WTC11 (cell line): Measurements from ENCODE around the gene XKR7. TPM values are rescaled to one million over a fixed set of nuclear protein-coding genes. Genes with fewer than 3 reads are reported as not detected.

Experiments used
- ATAC-seq: fragments of 200-7000 bp; cut with Tn5 transposase; 2 replicates; pipeline ENCODE4 v1.10.0; 2021; ENCODE audit warnings: mild to moderate bottlenecking, moderate library complexity
- CTCF ChIA-PET: fragments of 300-600 bp; sonication (Branson Sonifier 250); formaldehyde crosslinking; loops from one replicate; lab custom pipeline; 2021; ENCODE audit warnings: antibody characterized with exemption; lab: Charles Lee
- POLR2A ChIA-PET: fragments of 350-600 bp; sonication (Branson Sonifier 250); formaldehyde crosslinking; loops from one replicate; lab custom pipeline; 2021; ENCODE audit warnings: antibody characterized with exemption; lab: Charles Lee
- DNase-seq: peaks from one replicate; pipeline ENCODE4 v3.0.0; 2021; ENCODE audit warnings: low spot score
- H3K27ac Mint-ChIP-seq: 2 replicates; pipeline ENCODE4 v1.8.0; 2021; ENCODE audit warnings: mixed read lengths
- H3K27me3 Mint-ChIP-seq: 2 replicates; pipeline ENCODE4 v1.8.0; 2021; ENCODE audit warnings: low read depth, mild to moderate bottlenecking, moderate library complexity, mixed read lengths
- H3K36me3 Mint-ChIP-seq: 2 replicates; pipeline ENCODE4 v1.8.0; 2021; ENCODE audit warnings: mixed read lengths
- H3K4me1 Mint-ChIP-seq: 2 replicates; pipeline ENCODE4 v1.8.0; 2022; ENCODE audit warnings: mixed read lengths
- H3K4me3 Mint-ChIP-seq: 2 replicates; pipeline ENCODE4 v1.8.0; 2021; ENCODE audit warnings: mild to moderate bottlenecking, moderate library complexity, mixed read lengths
- H3K9me3 Mint-ChIP-seq: 2 replicates; pipeline ENCODE4 v1.8.0; 2021; ENCODE audit warnings: mixed read lengths
- CBFB ChIP-seq: sonication (generic); formaldehyde crosslinking; IDR thresholded peaks from 2 replicates; pipeline ENCODE4 v1.8.1; 2022; ENCODE audit warnings: mild to moderate bottlenecking, low read depth, missing genetic modification reagents
- CDX4 ChIP-seq: fragments of 250-450 bp; sonication (Bioruptor Pico); IDR thresholded peaks from 2 replicates; pipeline ENCODE4 v1.9.0; 2021; ENCODE audit warnings: moderate library complexity, mild to moderate bottlenecking, inconsistent platforms, borderline replicate concordance
- CREB1 ChIP-seq: sonication (generic); formaldehyde crosslinking; IDR thresholded peaks from 2 replicates; pipeline ENCODE4 v1.8.0; 2023; ENCODE audit warnings: mild to moderate bottlenecking, missing genetic modification reagents
- CTCF ChIP-seq: fragments of 200-600 bp; IDR thresholded peaks from 2 replicates; pipeline ENCODE4 v1.8.0; 2022; ENCODE audit warnings: antibody characterized with exemption
- FOXK1 ChIP-seq: sonication (generic); formaldehyde crosslinking; IDR thresholded peaks from 2 replicates; pipeline ENCODE4 v1.8.0; 2022; ENCODE audit warnings: mild to moderate bottlenecking, moderate library complexity, missing genetic modification reagents
- GABPB1 ChIP-seq: sonication (generic); formaldehyde crosslinking; IDR thresholded peaks from 2 replicates; pipeline ENCODE4 v1.8.1; 2023; ENCODE audit warnings: mild to moderate bottlenecking, missing genetic modification reagents
- IRF1 ChIP-seq: sonication (generic); formaldehyde crosslinking; IDR thresholded peaks from 2 replicates; pipeline ENCODE4 v1.8.0; 2023; ENCODE audit warnings: missing genetic modification reagents
- NFYB ChIP-seq: sonication (generic); formaldehyde crosslinking; conservative IDR thresholded peaks from 2 replicates; pipeline ENCODE4 v1.8.0; 2022; ENCODE audit warnings: low read depth, missing genetic modification reagents
- NR2C2 ChIP-seq: sonication (generic); formaldehyde crosslinking; IDR thresholded peaks from 2 replicates; pipeline ENCODE4 v1.8.0; 2022; ENCODE audit warnings: mild to moderate bottlenecking, missing genetic modification reagents
- OVOL2 ChIP-seq: fragments of 250-450 bp; sonication (Bioruptor Pico); IDR thresholded peaks from 2 replicates; pipeline ENCODE4 v1.9.0; 2021; ENCODE audit warnings: mild to moderate bottlenecking, borderline replicate concordance
- PREB ChIP-seq: sonication (generic); formaldehyde crosslinking; IDR thresholded peaks from 2 replicates; pipeline ENCODE4 v1.8.1; 2022; ENCODE audit warnings: mild to moderate bottlenecking, missing genetic modification reagents, moderate library complexity, borderline replicate concordance
- RORB ChIP-seq: fragments of 250-450 bp; sonication (Bioruptor Pico); IDR thresholded peaks from 2 replicates; pipeline ENCODE4 v1.9.0; 2021; ENCODE audit warnings: mild to moderate bottlenecking
- TEAD4 ChIP-seq: sonication (generic); formaldehyde crosslinking; IDR thresholded peaks from 2 replicates; pipeline ENCODE4 v1.8.0; 2022; ENCODE audit warnings: mild to moderate bottlenecking, missing genetic modification reagents
- TP53 ChIP-seq: sonication (generic); formaldehyde crosslinking; IDR thresholded peaks from 2 replicates; pipeline ENCODE4 v1.8.1; 2023; ENCODE audit warnings: mild to moderate bottlenecking, missing genetic modification reagents
- ZMAT4 ChIP-seq: fragments of 250-450 bp; sonication (Bioruptor Pico); IDR thresholded peaks from 2 replicates; pipeline ENCODE4 v1.9.0; 2021; ENCODE audit warnings: mild to moderate bottlenecking
- ZNF121 ChIP-seq: sonication (generic); formaldehyde crosslinking; IDR thresholded peaks from 2 replicates; pipeline ENCODE4 v1.8.0; 2023; ENCODE audit warnings: missing genetic modification reagents
- ZNF396 ChIP-seq: fragments of 250-450 bp; sonication (Bioruptor Pico); IDR thresholded peaks from 2 replicates; pipeline ENCODE4 v1.8.0; 2021; ENCODE audit warnings: mild to moderate bottlenecking, moderate library complexity, borderline replicate concordance
- ZNF425 ChIP-seq: fragments of 250-450 bp; sonication (Bioruptor Pico); conservative IDR thresholded peaks from 2 replicates; pipeline ENCODE4 v1.9.0; 2021; ENCODE audit warnings: mild to moderate bottlenecking
- ZNF512 ChIP-seq: sonication (generic); formaldehyde crosslinking; IDR thresholded peaks from 2 replicates; pipeline ENCODE4 v1.8.1; 2022; ENCODE audit warnings: missing genetic modification reagents, borderline replicate concordance
- total RNA-seq: library from RNA; stranded (reverse); gene quantifications from 3 replicates; pipeline ENCODE4 v1.2.3, GENCODE V29; 2021

Gene XKR7
- total RNA-seq, 1 experiment from 2014 or later = 2.5 TPM

GRCh38 chr20:31969991-31970390 is 2.0 kb downstream of the XKR7 start (continued):
- no peak for TF ChIP-seq ZNF425
- TF ChIP-seq NR2C2 (CRISPR knock-in tag) = no peak
- TF ChIP-seq ZNF512 = no peak
- TF ChIP-seq CBFB (CRISPR knock-in tag) = no peak
- TF ChIP-seq CTCF = no peak
- TF ChIP-seq IRF1 = no peak

- CTCF ChIA-PET = interaction anchor here (1.1 to 1.5 kb wide), 5 partner anchors 18 to 126 kb away, joined by 3 to 5 read pairs (median 3); partner anchors contain the start of gene PDRG1
- H3K27me3 Mint-ChIP-seq = peaks cover 17% of the 10 kb centered on the region
- H3K36me3 Mint-ChIP-seq = no peaks in the 10 kb centered on the region
- no peak for ATAC-seq
- H3K9me3 Mint-ChIP-seq = no peaks in the 10 kb centered on the region
- no peak for DNase-seq
- TF ChIP-seq GABPB1 (no peak), ZNF121 (no peak), TEAD4 (no peak), RORB (CRISPR knock-in tag) (no peak), TP53 (CRISPR knock-in tag) (no peak), OVOL2 (no peak), PREB (CRISPR knock-in tag) (no peak), ZNF396 (no peak), ZMAT4 (CRISPR knock-in tag) (no peak), FOXK1 (CRISPR knock-in tag) (no peak), CREB1 (CRISPR knock-in tag) (no peak), CBFB (CRISPR knock-in tag) (no peak), NFYB (CRISPR knock-in tag) (no peak), CDX4 (CRISPR knock-in tag) (no peak)
- TF ChIP-seq, all 79 proteins: peak for 0
- Mint-ChIP-seq H3K4me3 (no peak overlapping the region), H3K27ac (no peak overlapping the region), H3K4me1 (peaks cover 28% of the 10 kb centered on the region)
- POLR2A ChIA-PET = no interaction called here
Measured at GRCh38 chr20:31972471-31973021, 4.6 kb downstream of the XKR7 start.
